ENCODE results near the gene PPIE.

Gene PPIE

DNA sequence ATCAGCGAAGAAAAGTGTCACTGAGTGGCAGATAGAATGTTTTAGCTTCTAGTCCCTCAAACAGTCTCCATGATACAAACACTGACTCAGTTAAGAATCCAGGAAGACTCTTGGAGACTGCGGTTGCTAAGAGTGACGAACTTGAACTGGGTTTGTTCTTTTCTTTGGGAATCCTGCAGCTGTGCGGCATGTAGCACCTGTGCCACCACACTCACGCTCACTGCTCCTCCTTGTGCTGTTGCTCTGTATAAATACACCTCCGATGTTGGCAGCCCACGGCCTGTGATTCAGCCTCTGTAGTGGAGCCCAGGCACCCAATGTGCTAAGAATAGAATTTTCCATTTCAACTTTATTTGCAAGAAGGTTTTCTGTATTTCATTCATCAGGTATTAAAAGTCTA, 5.5 kb upstream of the PPIE start:
- Histone ChIP-seq H3K4me1 (ENCODE audit: insufficient read depth, poor library complexity, severe bottlenecking) (no peaks in the 10 kb centered on the region), H3K4me3 (ENCODE audit: severe bottlenecking) (no peak overlapping the region), H3K36me3 (ENCODE audit: low read depth) (no peaks in the 10 kb centered on the region), H3K9me3 (ENCODE audit: severe bottlenecking) (no peaks in the 10 kb centered on the region), H3K27ac (ENCODE audit: poor library complexity, severe bottlenecking) (no peak overlapping the region), H3K27me3 (ENCODE audit: insufficient read depth, poor library complexity, severe bottlenecking) (no peaks in the 10 kb centered on the region)
- TF ChIP-seq, protein P1, sequence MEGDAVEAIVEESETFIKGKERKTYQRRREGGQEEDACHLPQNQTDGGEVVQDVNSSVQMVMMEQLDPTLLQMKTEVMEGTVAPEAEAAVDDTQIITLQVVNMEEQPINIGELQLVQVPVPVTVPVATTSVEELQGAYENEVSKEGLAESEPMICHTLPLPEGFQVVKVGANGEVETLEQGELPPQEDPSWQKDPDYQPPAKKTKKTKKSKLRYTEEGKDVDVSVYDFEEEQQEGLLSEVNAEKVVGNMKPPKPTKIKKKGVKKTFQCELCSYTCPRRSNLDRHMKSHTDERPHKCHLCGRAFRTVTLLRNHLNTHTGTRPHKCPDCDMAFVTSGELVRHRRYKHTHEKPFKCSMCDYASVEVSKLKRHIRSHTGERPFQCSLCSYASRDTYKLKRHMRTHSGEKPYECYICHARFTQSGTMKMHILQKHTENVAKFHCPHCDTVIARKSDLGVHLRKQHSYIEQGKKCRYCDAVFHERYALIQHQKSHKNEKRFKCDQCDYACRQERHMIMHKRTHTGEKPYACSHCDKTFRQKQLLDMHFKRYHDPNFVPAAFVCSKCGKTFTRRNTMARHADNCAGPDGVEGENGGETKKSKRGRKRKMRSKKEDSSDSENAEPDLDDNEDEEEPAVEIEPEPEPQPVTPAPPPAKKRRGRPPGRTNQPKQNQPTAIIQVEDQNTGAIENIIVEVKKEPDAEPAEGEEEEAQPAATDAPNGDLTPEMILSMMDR (IDR thresholded peaks at IDR 0.05; ENCODE audit: poor library complexity, severe bottlenecking) = no peak
- peak; percentile 64 for ATAC-seq (ENCODE audit: low read depth)
- DNase-seq (ENCODE audit: low spot score) = no peak

DNA sequence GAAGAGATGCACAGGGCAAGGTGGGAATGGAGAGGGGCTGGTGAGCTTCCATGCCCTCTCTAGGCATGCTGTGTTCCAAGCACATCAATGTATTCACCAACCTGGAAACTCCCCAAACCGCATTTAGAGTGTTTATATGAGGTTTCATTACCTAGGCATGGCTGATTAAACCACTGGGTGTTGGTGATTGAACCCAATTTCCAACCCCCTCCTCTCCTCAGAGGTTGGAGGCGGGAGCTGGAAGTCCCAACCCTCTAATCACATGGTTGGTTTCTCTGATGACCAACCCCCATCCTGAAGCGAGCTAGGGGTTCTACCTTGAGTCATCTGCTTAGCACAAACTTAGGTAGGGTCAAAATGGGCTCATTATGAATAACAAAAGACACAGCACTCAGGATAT, 3.0 kb upstream of the PPIE start:
- no peaks in the 10 kb centered on the region for H3K9me3 ChIP-seq (ENCODE audit: severe bottlenecking)
- ATAC-seq (ENCODE audit: low read depth) = no peak
- H3K4me3 ChIP-seq (ENCODE audit: severe bottlenecking) = no peak overlapping the region
- peaks cover 10% of the 10 kb centered on the region for H3K36me3 ChIP-seq (ENCODE audit: low read depth)
- no peak overlapping the region for H3K27ac ChIP-seq (ENCODE audit: poor library complexity, severe bottlenecking)
- DNase-seq (ENCODE audit: low spot score) = no peak
- no peaks in the 10 kb centered on the region for H3K27me3 ChIP-seq (ENCODE audit: insufficient read depth, poor library complexity, severe bottlenecking)
- TF ChIP-seq, protein P1 (IDR thresholded peaks at IDR 0.05; ENCODE audit: poor library complexity, severe bottlenecking) = no peak
- peaks cover 8% of the 10 kb centered on the region for H3K4me1 ChIP-seq (ENCODE audit: insufficient read depth, poor library complexity, severe bottlenecking)

DNA sequence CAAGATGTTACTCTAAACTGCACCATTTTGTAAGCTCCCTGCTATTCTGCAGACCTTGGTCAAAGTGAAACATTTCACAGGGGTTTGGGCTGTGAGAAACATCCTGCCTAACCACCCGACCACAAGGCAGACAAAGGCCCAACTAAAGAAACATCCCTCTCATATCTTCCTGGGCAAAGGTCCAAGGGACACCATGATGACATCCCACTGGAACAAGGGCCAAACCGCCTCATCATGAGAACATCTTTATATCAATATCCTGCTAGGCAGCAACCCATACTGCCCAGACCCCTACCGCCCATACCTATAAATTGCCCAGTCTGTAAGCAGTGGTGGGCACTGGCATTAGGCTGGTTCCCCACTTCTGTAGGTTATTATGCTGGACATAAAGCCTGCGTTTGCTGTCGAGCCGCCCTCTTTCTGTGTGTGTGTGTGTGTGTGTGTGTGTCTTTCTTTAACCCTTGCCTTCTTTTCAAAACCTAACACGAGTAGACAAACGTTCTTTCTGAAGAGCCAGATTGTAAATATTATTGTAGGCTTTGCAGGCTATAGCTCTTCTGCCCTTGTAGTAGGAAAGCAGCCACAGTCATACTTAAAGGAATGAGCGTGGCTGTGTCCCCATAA, 1.0 kb upstream of the PPIE start:
- Histone ChIP-seq H3K4me3 (ENCODE audit: severe bottlenecking) (no peak overlapping the region), H3K27ac (ENCODE audit: poor library complexity, severe bottlenecking) (no peak overlapping the region), H3K36me3 (ENCODE audit: low read depth) (peaks cover 29% of the 10 kb centered on the region), H3K9me3 (ENCODE audit: severe bottlenecking) (no peaks in the 10 kb centered on the region), H3K27me3 (ENCODE audit: insufficient read depth, poor library complexity, severe bottlenecking) (no peaks in the 10 kb centered on the region), H3K4me1 (ENCODE audit: insufficient read depth, poor library complexity, severe bottlenecking) (peaks cover 8% of the 10 kb centered on the region)
- no peak for DNase-seq (ENCODE audit: low spot score)
- TF ChIP-seq, protein P1 (IDR thresholded peaks at IDR 0.05; ENCODE audit: poor library complexity, severe bottlenecking) = no peak
- ATAC-seq (ENCODE audit: low read depth) = no peak

DNA sequence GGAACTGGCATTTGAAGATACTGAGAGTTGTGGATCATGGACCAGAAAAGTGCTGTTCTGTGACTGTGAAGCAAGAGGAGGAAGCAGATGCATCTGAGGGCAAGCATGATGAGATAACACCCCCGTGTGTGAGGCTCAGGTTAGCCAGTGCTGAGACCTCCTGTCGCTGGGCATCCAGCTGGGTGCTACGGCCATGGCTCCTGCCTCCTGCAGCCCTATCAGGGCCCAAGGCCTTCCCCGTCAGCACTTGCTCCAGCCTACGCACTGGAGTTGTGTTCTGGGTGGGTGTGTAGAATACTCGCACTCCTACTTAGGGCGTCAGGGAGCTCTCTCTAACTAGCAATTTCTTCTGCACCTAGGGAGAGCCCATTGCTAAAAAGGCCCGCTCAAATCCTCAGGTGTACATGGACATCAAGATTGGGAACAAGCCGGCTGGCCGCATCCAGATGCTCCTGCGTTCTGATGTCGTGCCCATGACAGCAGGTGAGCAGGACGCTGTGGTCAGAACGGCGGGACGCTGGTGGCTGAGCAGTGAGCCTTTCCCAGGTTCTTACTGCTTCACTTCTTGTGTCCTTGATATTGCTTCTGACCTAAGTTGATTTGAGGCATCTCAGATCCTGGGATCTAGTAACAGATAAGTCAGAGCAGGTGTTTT, 6.5 kb downstream of the PPIE start:
- TF ChIP-seq, protein P1 (IDR thresholded peaks at IDR 0.05; ENCODE audit: poor library complexity, severe bottlenecking) = no peak
- H3K36me3 ChIP-seq (ENCODE audit: low read depth) = peaks cover 94% of the 10 kb centered on the region
- H3K4me3 ChIP-seq (ENCODE audit: severe bottlenecking) = no peak overlapping the region
- ATAC-seq (ENCODE audit: low read depth) (no peak), DNase-seq (ENCODE audit: low spot score) (no peak)
- no peaks in the 10 kb centered on the region for H3K9me3 ChIP-seq (ENCODE audit: severe bottlenecking)
- H3K4me1 ChIP-seq (ENCODE audit: insufficient read depth, poor library complexity, severe bottlenecking) = peaks cover 3% of the 10 kb centered on the region
- H3K27ac ChIP-seq (ENCODE audit: poor library complexity, severe bottlenecking) = no peak overlapping the region
- H3K27me3 ChIP-seq (ENCODE audit: insufficient read depth, poor library complexity, severe bottlenecking) = no peaks in the 10 kb centered on the region

DNA sequence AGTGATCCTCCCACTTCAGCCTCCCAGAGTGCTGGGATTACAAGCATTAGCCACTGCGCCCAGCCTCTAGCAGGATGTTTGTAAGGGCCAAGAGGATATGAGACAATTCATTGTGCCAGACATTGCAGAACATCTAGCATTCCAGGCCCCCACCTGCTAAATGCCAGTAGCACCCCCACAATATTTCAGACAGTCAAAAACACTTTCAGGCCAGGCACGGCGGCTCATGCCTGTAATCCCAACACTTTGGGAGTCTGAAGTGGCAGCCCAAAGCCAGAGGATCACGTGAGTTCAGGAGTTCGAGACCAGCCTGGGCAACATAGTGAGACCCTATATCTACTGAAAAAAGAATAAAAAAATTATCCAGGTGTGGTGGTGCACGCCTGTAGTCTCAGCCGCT, 12.9 kb downstream of the PPIE start:
- TF ChIP-seq, protein P1 (IDR thresholded peaks at IDR 0.05; ENCODE audit: poor library complexity, severe bottlenecking) = no peak
- Histone ChIP-seq H3K27ac (ENCODE audit: poor library complexity, severe bottlenecking) (no peak overlapping the region), H3K27me3 (ENCODE audit: insufficient read depth, poor library complexity, severe bottlenecking) (no peaks in the 10 kb centered on the region), H3K36me3 (ENCODE audit: low read depth) (peaks cover 88% of the 10 kb centered on the region), H3K4me1 (ENCODE audit: insufficient read depth, poor library complexity, severe bottlenecking) (no peaks in the 10 kb centered on the region), H3K9me3 (ENCODE audit: severe bottlenecking) (no peaks in the 10 kb centered on the region), H3K4me3 (ENCODE audit: severe bottlenecking) (no peak overlapping the region)
- ATAC-seq (ENCODE audit: low read depth) (no peak), DNase-seq (ENCODE audit: low spot score) (no peak)
